Measurements from ENCODE around the gene NLRC4.
"Not testable (repeated sequence)": the region's sequence is repeated elsewhere in the genome, so short reads cannot be mapped to it uniquely, and the experiment has no call there.

Gene NLRC4

GRCh38 chr2:32246911-32247310 lies 17.8 kb downstream of the NLRC4 start:
- no peak for DNase-seq

- DNase-seq: no peak
Observed at GRCh38 chr2:32242331-32242730, 22.4 kb downstream of the NLRC4 start.

- no peak for DNase-seq
Observed at GRCh38 chr2:32237996-32238395, 26.7 kb downstream of the NLRC4 start.

- DNase-seq: no peak
Observed at GRCh38 chr2:32237488-32237887, 27.2 kb downstream of the NLRC4 start.

GRCh38 chr2:32235315-32235714 lies 29.4 kb downstream of the NLRC4 start:
- DNase-seq: no peak

- no peak for DNase-seq
Observed at GRCh38 chr2:32231959-32232358, 32.7 kb downstream of the NLRC4 start.

GRCh38 chr2:32229635-32230034 lies 35.1 kb downstream of the NLRC4 start:
- DNase-seq: no peak

- DNase-seq: no peak
Observed at GRCh38 chr2:32228181-32228580, 36.5 kb downstream of the NLRC4 start.

- no peak for DNase-seq
Observed at GRCh38 chr2:32227492-32227891, 37.2 kb downstream of the NLRC4 start.

GRCh38 chr2:32222966-32223365 lies 41.7 kb downstream of the NLRC4 start:
- no peak for DNase-seq

- DNase-seq: no peak
Observed at GRCh38 chr2:32220445-32220844, 44.2 kb downstream of the NLRC4 start.

- no peak for DNase-seq
Observed at GRCh38 chr2:32212295-32212694, 52.4 kb downstream of the NLRC4 start.

- DNase-seq: no peak
Observed at GRCh38 chr2:32210767-32211408, 53.8 kb downstream of the NLRC4 start.

- DNase-seq: not testable (repeated sequence)
Observed at GRCh38 chr2:32203428-32203827, 61.3 kb downstream of the NLRC4 start.

- DNase-seq: no peak
Observed at GRCh38 chr2:32200814-32201213, 63.9 kb downstream of the NLRC4 start.

GRCh38 chr2:32192418-32192817 lies 72.3 kb downstream of the NLRC4 start:
- DNase-seq: no peak

GRCh38 chr2:32189011-32189410 lies 75.7 kb downstream of the NLRC4 start:
- no peak for DNase-seq

- no peak for DNase-seq
Observed at GRCh38 chr2:32182667-32183066, 82.0 kb downstream of the NLRC4 start.
